GM12874 (cell line): ENCODE data around the gene LRR1.

ENCODE experiments used
- TF ChIP-seq, protein P1 (sequence below): IDR thresholded peaks from 2 replicates; pipeline ENCODE4 v1.5.1; 2011; ENCODE audit warnings: low read depth, mild to moderate bottlenecking, control low read depth, low read length, moderate library complexity; ENCODE audit not compliant: insufficient read depth

Gene LRR1, protein sequence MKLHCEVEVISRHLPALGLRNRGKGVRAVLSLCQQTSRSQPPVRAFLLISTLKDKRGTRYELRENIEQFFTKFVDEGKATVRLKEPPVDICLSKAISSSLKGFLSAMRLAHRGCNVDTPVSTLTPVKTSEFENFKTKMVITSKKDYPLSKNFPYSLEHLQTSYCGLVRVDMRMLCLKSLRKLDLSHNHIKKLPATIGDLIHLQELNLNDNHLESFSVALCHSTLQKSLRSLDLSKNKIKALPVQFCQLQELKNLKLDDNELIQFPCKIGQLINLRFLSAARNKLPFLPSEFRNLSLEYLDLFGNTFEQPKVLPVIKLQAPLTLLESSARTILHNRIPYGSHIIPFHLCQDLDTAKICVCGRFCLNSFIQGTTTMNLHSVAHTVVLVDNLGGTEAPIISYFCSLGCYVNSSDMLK

DNA sequence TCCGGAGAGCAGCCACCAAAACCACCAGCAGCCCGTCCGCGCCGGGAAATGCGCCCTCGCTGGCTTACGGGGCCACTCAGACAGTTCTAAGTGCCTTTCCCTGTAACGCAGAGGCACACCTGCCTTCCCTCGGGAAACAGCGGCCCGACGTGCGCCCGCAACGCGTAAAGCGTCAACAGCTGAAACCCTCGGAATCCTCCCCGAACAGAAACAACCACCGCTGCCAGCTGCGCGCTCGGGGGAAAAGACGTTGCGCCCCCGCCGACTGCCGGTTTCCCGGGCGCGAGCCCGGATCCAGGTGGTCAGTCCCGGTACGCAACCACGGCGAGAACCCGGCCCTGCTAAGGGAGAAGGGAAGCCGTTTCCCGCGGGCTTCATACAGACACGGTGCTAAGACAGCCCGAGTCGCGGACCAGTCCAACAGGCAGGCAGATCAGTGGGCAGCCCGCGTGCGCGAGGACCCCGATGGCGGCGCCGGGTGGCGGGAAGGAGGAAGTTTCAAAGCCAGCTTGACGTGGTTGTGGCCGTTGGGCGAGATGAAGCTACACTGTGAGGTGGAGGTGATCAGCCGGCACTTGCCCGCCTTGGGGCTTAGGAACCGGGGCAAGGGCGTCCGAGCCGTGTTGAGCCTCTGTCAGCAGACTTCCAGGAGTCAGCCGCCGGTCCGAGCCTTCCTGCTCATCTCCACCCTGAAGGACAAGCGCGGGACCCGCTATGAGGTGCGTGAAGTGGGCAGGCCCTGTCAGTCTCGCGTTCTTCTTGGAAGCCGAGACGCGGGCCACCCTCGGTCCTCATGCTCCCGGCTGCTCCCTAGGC lies at the start of gene LRR1:
Gene LRR1 (plus strand): TSS at position 456 of the 816 bp plus-strand sequence. CDS start 81 bp downstream, at position 537.
- TF ChIP-seq, protein P1, sequence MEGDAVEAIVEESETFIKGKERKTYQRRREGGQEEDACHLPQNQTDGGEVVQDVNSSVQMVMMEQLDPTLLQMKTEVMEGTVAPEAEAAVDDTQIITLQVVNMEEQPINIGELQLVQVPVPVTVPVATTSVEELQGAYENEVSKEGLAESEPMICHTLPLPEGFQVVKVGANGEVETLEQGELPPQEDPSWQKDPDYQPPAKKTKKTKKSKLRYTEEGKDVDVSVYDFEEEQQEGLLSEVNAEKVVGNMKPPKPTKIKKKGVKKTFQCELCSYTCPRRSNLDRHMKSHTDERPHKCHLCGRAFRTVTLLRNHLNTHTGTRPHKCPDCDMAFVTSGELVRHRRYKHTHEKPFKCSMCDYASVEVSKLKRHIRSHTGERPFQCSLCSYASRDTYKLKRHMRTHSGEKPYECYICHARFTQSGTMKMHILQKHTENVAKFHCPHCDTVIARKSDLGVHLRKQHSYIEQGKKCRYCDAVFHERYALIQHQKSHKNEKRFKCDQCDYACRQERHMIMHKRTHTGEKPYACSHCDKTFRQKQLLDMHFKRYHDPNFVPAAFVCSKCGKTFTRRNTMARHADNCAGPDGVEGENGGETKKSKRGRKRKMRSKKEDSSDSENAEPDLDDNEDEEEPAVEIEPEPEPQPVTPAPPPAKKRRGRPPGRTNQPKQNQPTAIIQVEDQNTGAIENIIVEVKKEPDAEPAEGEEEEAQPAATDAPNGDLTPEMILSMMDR: no peak

DNA sequence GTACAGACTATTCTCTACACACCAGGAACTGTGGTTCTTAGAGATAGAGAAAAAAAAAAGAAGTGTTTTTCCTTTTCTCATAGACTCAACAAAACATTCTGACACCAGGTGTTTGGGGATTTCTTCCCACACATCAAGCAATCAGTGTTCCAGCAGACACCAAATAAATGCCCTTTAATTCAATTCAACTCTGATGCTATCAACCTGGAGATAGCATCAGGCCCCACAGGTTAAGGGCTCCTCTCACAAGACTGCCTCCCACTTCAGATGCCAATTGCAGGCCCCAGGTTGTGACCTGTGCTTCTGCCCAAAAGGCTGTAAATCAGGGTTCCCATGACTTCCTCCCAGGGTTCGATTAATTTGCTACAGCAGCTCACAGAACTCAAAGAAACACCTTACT lies 49.3 kb upstream of the LRR1 start:
- TF ChIP-seq, protein P1: no peak

DNA sequence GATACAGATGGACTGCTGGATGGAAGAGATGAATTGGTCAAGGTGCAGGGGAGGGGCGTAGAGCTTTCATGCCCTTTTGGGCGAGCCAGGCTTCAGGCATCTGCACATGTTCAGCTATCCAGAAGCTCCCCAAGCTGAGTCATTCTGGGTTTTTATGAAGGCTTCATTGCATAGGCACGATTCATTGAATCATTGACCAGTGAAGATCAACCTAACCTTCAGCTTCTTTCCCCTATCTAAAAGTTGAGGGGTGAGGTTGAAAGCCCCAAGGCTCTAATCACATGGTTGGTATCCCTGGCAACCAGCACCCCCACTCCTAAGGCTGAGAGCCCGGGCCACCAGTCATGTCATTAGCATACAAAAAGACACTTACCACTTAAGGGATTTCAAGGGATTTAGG lies 48.9 kb upstream of the LRR1 start:
- TF ChIP-seq, protein P1: no peak

DNA sequence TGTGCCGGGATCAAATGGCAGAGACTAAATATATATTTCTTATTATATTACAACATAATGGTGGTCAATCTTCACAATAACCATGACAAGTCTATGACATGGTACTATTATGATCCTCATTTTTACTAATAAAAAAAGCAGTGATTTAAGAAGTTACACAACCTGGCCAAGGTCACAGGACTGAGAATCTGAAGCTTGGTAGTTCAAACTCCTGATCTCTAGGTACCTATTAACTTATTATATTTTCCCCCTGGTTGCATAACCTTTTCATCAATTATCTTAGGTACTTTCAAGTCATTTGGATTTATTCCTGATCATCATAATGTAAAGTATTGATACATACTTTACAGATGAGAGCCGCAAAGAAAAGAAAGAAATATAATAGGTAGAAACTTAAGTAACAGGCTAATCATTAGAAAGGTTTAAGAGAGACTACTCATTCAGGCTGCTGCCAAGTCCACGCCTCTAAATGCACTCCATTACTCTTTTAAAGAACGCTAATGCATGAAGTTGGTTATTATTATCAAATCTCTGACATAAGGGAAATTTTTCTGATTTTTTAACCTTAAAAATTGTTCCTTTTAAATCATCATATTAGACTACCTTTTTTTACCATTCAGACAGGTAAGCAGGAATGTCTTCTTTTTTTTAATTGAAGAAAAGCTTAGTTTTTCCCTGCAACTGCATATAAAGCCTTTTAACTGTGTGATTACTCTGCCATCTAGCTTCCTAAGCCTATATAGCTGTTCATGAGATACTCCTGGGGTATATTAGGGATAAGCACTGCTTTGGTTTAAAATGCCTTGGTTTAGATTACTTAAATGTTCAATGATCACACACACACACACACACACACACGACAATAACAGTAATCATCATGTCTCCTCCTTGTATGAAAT lies 48.2 kb upstream of the LRR1 start:
- TF ChIP-seq, protein P1: no peak

DNA sequence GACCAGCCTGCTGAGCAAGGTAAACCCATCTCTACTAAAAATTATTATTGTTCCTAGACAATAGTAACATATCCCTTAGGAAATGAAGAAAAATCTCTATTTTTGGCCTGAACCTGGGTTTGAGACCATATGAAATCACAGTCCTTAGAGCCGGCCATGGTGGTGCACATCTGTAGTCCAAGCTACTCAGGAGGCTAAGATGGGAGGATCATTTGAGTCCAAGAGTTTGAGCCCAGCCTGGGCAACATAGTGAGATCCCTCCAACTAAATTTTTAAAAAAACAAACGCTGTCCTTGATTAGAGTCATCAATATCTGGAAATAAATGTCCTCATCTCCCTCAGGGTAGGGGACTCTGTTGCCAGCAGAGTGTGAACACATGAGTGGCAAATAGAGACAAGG lies 47.2 kb upstream of the LRR1 start:
- TF ChIP-seq, protein P1: no peak

DNA sequence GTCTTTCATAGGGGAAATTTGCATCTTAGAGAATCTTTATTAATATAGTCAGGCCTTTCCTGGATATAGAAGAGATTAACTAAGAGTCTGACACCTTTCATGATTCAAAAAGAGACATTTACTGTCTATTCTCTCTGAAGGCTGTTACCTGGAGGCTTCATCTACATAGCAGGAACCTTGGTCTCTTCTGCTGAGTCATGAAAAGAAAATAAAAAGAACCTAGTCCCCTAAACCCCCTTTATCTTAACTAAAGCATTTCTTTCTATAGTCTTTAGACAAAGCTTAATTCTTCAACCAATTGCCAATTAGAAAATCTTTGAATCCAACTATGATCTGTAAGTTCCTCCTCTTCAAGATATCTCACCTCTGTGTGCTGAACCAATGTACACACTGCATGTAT lies 45.6 kb upstream of the LRR1 start:
- TF ChIP-seq, protein P1: no peak
